K562 (cell line): ENCODE data around the gene FJX1.

Experiments
- HNRNPH1 ChIP-seq: fragments of 200-400 bp; formaldehyde crosslinking; optimal IDR thresholded peaks from 2 replicates; pipeline ENCODE3; 2017; ENCODE audit warnings: low read depth, mild to moderate bottlenecking, low read length, moderate library complexity
- TF ChIP-seq, protein P1 (sequence below): fragments of 150-350 bp; conservative IDR thresholded peaks from 2 replicates; pipeline ENCODE4 v1.6.1; 2014; ENCODE audit warnings: low read length
- TF ChIP-seq, protein P2 (sequence below): fragments of 450-650 bp; IDR thresholded peaks from 2 replicates; pipeline ENCODE4 v1.6.1; 2016; ENCODE audit warnings: antibody characterized with exemption

DNA sequence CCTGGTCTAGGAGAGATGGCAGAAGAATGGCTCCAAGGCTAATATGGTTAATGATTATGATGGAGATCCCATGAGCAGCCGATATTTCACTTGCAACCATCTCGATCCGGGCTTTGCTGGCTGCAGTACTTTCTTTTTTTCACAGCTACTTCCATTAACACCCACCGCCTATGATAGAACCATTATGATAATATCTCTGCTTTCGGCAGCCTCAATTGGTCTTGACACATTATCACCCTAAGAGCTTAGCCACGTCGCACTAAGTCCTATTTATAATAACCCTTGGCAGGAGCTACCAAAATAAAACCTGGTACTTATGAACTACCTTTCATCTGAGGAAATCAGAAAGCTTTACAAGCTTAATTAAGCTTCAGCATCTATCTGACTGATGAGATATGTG, 7.6 kb upstream of the FJX1 start:
- TF ChIP-seq, protein P1, sequence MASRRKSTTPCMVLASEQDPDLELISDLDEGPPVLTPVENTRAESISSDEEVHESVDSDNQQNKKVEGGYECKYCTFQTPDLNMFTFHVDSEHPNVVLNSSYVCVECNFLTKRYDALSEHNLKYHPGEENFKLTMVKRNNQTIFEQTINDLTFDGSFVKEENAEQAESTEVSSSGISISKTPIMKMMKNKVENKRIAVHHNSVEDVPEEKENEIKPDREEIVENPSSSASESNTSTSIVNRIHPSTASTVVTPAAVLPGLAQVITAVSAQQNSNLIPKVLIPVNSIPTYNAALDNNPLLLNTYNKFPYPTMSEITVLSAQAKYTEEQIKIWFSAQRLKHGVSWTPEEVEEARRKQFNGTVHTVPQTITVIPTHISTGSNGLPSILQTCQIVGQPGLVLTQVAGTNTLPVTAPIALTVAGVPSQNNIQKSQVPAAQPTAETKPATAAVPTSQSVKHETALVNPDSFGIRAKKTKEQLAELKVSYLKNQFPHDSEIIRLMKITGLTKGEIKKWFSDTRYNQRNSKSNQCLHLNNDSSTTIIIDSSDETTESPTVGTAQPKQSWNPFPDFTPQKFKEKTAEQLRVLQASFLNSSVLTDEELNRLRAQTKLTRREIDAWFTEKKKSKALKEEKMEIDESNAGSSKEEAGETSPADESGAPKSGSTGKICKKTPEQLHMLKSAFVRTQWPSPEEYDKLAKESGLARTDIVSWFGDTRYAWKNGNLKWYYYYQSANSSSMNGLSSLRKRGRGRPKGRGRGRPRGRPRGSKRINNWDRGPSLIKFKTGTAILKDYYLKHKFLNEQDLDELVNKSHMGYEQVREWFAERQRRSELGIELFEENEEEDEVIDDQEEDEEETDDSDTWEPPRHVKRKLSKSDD: no peak
- TF ChIP-seq, protein P2, sequence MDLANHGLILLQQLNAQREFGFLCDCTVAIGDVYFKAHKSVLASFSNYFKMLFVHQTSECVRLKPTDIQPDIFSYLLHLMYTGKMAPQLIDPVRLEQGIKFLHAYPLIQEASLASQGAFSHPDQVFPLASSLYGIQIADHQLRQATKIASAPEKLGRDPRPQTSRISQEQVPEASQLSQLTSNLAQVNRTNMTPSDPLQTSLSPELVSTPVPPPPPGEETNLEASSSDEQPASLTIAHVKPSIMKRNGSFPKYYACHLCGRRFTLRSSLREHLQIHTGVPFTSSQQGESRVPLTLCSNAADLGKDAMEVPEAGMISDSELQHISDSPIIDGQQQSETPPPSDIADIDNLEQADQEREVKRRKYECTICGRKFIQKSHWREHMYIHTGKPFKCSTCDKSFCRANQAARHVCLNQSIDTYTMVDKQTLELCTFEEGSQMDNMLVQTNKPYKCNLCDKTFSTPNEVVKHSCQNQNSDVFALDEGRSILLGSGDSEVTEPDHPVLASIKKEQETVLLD: no peak
- no peak for TF ChIP-seq HNRNPH1
